ENCODE results near the gene AOX1.
"Not testable (repeated sequence)": the region's sequence is repeated elsewhere in the genome, so short reads cannot be mapped to it uniquely, and the experiment has no call there.

Gene AOX1

DNA sequence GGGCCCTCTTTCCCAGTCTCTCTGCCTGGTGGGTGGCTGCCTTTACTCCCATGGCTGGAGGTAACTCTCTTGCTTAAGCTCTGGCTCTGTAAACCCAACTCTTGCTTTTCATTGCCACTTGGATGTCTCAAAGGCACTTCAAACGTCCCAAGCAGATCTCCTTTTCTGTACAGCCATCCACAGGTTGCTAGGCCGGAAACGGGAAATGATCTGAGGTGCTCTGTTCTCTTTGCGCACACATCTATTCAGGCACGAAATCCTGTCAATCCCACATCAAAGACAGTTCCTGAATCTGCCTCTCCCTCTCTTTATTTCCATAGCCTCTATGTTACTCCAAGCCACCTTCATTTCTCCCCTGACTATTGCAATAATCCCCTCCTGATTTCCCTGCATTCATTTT is 87.4 kb downstream of the AOX1 start:
- FAIRE-seq = no peak
- TF ChIP-seq, protein P1, sequence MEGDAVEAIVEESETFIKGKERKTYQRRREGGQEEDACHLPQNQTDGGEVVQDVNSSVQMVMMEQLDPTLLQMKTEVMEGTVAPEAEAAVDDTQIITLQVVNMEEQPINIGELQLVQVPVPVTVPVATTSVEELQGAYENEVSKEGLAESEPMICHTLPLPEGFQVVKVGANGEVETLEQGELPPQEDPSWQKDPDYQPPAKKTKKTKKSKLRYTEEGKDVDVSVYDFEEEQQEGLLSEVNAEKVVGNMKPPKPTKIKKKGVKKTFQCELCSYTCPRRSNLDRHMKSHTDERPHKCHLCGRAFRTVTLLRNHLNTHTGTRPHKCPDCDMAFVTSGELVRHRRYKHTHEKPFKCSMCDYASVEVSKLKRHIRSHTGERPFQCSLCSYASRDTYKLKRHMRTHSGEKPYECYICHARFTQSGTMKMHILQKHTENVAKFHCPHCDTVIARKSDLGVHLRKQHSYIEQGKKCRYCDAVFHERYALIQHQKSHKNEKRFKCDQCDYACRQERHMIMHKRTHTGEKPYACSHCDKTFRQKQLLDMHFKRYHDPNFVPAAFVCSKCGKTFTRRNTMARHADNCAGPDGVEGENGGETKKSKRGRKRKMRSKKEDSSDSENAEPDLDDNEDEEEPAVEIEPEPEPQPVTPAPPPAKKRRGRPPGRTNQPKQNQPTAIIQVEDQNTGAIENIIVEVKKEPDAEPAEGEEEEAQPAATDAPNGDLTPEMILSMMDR (IDR thresholded peaks at IDR 0.05; ENCODE audit: insufficient read depth, missing control alignments) = no peak
- no peak for DNase-seq (ENCODE audit: insufficient read length, low spot score)

DNA sequence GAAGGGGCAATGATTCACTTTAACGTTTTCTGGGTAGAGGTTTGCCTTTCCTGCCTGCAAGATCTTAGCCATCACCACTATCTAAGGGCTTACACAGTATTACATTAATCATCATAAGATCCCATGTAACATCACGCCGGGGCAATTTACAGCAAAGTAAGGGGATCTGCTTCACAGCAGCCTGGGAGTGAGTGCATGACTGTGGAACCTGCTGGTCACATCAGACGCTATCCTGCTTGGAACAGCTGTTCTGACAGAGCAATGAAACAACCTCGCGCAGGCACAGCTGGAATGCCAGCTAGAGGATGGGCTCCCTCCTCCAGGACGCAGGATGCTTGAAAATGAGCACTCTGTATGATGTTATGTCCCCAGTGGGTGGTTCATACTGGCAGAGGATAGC is 89.0 kb downstream of the AOX1 start:
- FAIRE-seq (no peak), DNase-seq (ENCODE audit: insufficient read length, low spot score) (no peak)
- TF ChIP-seq, protein P1 (IDR thresholded peaks at IDR 0.05; ENCODE audit: insufficient read depth, missing control alignments) = no peak

DNA sequence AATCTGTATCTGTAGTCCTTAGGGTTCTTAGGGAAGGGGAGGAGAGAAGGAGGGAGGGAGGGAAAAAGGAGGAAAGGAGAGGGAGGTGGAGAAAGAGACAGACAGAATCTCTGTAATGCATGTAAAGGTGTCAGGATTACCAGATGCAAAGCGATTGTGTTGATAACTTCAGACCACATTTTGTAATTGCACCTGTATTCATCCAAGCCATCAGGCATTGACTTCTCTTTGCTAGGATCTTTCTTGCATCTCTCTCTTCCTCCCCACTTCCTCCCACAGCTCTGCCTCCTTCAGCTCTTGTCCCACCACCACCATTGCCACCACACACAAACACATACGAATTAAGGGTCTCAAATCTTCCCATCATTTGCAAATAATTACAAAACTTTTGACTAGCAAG is 91.4 kb downstream of the AOX1 start:
- no peak for DNase-seq (ENCODE audit: insufficient read length, low spot score)
- TF ChIP-seq, protein P1 (IDR thresholded peaks at IDR 0.05; ENCODE audit: insufficient read depth, missing control alignments) = no peak
- no peak for FAIRE-seq

DNA sequence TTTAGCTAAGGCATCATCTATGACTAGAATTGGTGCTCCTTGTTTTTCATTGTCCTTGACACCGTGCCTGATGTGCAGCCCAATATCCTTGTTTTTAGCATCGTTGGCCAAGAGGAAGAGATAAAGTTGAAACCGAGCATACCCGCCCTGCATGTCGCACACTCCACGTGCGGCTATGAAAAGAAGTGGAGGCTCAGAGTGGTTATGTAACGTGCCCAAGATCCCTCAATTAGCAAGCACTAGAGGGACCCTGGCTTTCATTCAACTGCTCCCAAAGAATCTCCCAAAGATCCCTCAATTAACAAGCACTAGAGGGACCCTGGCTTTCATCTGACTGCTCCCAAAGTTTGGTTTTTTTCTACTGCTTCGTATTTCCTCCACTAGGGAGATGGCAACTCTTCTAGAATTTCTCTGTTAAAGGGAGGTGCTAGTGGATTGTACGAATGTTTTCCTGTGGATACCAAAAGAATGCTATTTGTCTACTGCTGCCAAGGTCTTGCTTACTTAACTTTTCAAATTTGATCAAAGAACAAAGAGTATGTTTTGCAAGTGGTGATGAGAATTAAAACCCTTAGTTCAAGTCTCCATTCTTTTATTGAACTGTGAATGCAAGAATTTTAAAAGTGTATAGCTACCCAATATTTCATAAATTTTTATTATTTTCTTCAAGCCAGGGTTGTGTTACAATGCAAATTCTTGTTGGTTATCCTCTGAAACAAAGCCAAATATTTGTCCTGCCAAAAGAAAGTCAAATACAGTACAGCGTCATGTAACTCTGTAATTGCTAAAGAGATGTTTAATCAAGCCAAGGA is 92.1 kb downstream of the AOX1 start:
- FAIRE-seq = no peak
- DNase-seq (ENCODE audit: insufficient read length, low spot score) = no peak
- TF ChIP-seq, protein P1 (IDR thresholded peaks at IDR 0.05; ENCODE audit: insufficient read depth, missing control alignments) = no peak

DNA sequence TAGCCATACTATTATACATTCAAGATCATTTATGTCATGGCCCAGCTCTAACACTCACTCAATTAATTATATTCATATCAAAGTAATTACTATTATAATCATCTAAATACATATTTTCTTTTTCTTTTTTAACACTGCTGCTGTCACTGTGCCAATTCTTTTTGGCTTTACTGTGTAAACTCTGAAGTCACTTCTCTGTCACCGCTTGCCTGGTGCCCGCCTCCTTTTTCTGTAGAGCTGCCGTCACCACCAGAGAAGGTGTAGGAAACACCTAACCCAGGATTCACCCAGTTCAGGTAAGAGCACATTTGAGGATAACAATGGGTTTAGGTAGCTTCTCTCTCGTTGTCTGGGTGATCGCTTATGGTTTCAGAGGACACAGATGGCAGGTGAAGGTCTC is 93.3 kb downstream of the AOX1 start:
- DNase-seq (ENCODE audit: insufficient read length, low spot score) = no peak
- TF ChIP-seq, protein P1 (IDR thresholded peaks at IDR 0.05; ENCODE audit: insufficient read depth, missing control alignments) = no peak
- FAIRE-seq = no peak

DNA sequence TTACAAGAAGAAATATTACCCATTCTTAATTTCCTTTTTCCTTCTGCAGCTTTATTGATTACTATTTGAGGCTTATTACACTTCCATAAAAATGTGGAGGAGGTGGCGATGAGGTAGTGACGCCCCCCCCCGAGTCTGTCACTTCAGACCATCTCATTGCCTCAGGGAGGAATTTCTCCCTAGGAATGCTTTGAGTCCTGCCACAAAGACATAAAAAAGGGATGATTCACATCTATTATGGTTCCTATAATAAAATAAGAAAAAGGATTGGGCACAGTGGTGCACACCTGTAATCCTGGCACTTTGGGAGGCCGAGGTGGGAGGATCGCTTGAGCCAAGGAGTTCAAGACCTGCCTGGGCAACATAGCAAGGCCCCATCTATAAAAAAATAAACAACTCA is 93.7 kb downstream of the AOX1 start:
- TF ChIP-seq, protein P1 (IDR thresholded peaks at IDR 0.05; ENCODE audit: insufficient read depth, missing control alignments) = no peak
- no peak for DNase-seq (ENCODE audit: insufficient read length, low spot score)
- FAIRE-seq = no peak

DNA sequence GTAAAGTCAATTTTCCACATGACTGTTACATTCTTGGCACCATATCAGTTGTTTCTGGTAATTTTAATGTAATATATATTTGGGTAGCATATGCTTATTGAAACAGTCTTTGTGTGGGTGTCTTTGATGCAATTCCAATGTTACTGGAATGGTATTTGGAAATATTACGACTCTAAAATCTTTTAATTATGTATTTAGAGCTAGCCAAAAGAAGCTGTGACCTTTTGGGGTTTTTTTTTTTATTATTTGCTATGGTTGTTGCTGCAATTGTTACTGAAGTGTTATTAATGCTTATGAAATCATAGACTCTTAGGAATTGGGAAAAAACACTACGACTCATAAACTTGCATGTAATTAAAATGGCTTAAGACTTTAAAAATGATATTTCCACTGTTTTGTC is 95.9 kb downstream of the AOX1 start:
- FAIRE-seq (no peak), DNase-seq (ENCODE audit: insufficient read length, low spot score) (no peak)
- TF ChIP-seq, protein P1 (IDR thresholded peaks at IDR 0.05; ENCODE audit: insufficient read depth, missing control alignments) = no peak

DNA sequence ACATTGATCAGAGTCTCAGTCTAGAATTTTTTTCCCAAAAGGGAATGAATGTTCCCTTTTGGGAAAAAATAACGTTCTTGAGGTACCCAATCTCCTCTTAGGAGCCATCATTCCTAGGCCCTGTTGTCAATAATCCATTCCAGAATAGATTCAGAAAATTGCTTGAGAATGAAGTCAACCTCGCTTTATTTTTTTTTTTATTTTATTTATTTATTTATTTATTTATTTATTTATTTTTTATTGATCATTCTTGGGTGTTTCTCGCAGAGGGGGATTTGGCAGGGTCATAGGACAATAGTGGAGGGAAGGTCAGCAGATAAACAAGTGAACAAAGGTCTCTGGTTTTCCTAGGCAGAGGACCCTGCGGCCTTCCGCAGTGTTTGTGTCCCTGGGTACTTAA is 96.6 kb downstream of the AOX1 start:
- DNase-seq (ENCODE audit: insufficient read length, low spot score); FAIRE-seq: not testable (repeated sequence)

Measured in D721Med (cell line).